ENCODE results near the gene INPP5E. TPM values are rescaled to one million over a fixed set of nuclear protein-coding genes. Genes with fewer than 3 reads are reported as not detected.

Gene INPP5E
- total RNA-seq, 1 donor from 2014 or later, result 35.2 TPM

DNA sequence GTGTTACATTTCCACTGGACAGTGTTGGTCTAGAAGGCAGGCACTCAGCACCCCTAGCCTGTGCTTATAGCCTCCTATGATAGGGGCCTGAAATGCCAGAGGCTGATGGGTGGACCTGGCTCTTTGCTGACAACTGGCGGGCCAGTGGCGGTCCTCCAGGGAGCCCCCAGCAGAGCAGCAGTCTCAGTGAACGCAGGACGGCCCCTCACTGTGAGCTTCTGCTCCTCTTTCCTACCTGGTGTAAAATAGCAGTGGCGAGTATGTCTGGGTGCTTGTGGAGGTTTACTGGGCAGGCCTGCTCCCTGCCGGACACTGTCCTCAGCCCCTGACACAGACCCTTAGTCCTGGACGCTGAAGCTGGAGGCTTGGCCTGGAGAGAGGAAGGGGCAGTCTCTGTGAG lies 46.5 kb upstream of the INPP5E start:
- no peak overlapping the region for H3K4me3 Mint-ChIP-seq (ENCODE audit: unreplicated experiment)
- no peak for DNase-seq
- H3K36me3 Mint-ChIP-seq (ENCODE audit: unreplicated experiment), result no peaks in the 10 kb centered on the region
- TF ChIP-seq, protein P1, sequence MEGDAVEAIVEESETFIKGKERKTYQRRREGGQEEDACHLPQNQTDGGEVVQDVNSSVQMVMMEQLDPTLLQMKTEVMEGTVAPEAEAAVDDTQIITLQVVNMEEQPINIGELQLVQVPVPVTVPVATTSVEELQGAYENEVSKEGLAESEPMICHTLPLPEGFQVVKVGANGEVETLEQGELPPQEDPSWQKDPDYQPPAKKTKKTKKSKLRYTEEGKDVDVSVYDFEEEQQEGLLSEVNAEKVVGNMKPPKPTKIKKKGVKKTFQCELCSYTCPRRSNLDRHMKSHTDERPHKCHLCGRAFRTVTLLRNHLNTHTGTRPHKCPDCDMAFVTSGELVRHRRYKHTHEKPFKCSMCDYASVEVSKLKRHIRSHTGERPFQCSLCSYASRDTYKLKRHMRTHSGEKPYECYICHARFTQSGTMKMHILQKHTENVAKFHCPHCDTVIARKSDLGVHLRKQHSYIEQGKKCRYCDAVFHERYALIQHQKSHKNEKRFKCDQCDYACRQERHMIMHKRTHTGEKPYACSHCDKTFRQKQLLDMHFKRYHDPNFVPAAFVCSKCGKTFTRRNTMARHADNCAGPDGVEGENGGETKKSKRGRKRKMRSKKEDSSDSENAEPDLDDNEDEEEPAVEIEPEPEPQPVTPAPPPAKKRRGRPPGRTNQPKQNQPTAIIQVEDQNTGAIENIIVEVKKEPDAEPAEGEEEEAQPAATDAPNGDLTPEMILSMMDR (IDR thresholded peaks at IDR 0.05; ENCODE audit: partially characterized antibody, unreplicated experiment), result no peak
- H3K27me3 Mint-ChIP-seq (ENCODE audit: unreplicated experiment), result peaks cover 2% of the 10 kb centered on the region
- H3K9me3 Mint-ChIP-seq (ENCODE audit: unreplicated experiment), result peaks cover 2% of the 10 kb centered on the region
- peak overlapping the region; percentile 66 for H3K27ac Mint-ChIP-seq (ENCODE audit: unreplicated experiment)
- peaks cover 10% of the 10 kb centered on the region for H3K4me1 Mint-ChIP-seq (ENCODE audit: low read depth, unreplicated experiment)

DNA sequence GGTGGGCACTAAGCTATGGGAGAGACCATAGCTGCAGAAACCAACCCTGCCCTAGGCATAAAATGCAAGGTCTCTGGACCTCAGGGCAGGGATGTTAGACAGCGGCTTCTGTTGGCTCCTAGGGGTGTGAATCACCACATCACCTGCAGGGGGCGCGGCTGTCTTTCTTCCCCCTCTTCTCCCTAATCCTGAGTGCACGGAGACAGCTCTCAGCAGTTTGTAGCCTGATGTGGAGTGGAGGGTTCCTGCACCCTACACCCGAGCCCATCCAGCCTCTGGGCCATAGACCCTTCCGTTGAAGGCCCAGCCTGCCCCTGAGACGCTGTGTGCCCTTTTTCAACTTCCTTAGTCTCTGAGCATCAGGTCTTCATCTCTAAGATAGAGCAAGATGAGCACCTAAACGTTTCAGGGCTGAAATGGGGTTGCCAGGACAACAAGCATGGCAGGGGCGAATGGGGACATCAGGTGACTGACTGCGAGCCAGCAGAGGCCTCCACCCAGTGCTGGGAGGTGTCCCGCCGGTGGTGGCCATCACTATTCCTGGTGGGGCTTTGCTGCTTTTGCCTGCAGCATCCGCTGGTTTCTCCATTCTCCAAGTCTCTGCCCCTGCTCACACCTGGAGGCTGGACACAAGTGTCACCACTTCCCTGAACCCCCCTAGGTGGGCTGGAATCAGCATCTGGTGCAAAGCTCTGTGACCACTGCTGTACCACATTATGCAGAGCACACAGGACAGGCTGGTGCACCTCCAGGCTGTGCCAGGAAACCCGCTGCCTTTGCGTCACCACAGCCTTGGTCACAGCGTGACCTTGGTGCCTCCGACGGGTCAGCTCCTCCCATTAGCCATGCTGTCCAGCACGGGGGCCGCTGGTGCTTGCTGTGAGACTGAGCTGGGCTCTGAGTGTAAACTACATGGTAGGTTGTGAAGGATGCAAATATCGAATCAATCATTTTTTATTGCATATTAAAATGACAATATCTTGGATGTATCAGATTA lies 45.7 kb upstream of the INPP5E start:
- peaks cover 2% of the 10 kb centered on the region for H3K9me3 Mint-ChIP-seq (ENCODE audit: unreplicated experiment)
- H3K4me1 Mint-ChIP-seq (ENCODE audit: low read depth, unreplicated experiment), result peaks cover 12% of the 10 kb centered on the region
- DNase-seq, result peak; percentile 91
- H3K27ac Mint-ChIP-seq (ENCODE audit: unreplicated experiment), result peak overlapping the region; percentile 43
- TF ChIP-seq, protein P1 (IDR thresholded peaks at IDR 0.05; ENCODE audit: partially characterized antibody, unreplicated experiment), result peak; percentile 95
- no peaks in the 10 kb centered on the region for H3K36me3 Mint-ChIP-seq (ENCODE audit: unreplicated experiment)
- H3K4me3 Mint-ChIP-seq (ENCODE audit: unreplicated experiment), result no peak overlapping the region
- peaks cover 2% of the 10 kb centered on the region for H3K27me3 Mint-ChIP-seq (ENCODE audit: unreplicated experiment)

DNA sequence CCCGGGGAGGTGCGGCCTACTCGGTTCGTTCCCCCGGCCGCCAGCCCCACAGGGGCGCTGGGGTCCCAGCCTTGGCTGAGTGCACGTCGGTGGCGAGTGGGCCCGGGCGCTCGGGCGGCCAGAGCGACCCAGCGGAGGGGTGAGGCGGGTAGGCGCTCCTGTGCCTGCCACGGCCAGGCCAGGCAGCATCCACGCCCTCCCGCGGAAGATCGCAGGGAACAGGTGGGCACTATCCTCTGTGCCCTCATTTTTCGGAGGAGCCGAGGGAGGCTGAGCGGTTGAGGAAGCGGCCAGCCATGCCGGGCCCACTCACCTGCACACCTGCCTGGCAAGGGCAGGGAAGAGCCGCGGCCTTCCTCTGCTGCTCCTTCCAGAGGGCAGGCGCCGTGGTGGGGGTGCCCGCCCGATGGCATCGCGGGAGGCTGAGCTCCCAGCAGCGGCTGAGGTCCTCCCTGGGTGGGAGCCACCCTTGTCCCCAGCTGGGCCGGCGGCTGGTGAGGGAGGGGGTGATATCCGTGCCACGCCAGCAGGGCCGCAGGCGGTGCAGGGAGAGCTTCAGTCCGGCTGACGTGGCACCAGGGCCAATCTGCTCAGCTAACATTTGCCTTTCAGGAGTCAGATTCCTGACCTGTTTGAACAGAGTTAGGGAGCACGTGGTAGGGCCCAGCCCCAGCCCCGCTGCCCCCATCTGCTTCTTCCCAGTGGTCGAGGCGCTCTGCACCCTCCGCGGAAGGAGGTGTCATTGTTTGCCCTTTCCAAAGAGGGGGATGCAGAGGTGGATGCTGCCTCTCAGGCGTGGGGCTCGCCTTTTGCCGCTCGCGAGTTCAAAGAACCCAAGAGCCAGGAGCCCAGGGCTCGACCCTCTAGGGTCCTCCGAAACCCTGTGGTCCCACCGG lies 44.8 kb upstream of the INPP5E start:
- no peak overlapping the region for H3K27ac Mint-ChIP-seq (ENCODE audit: unreplicated experiment)
- H3K4me3 Mint-ChIP-seq (ENCODE audit: unreplicated experiment), result no peak overlapping the region
- H3K27me3 Mint-ChIP-seq (ENCODE audit: unreplicated experiment), result peaks cover 2% of the 10 kb centered on the region
- H3K9me3 Mint-ChIP-seq (ENCODE audit: unreplicated experiment), result peaks cover 4% of the 10 kb centered on the region
- peaks cover 13% of the 10 kb centered on the region for H3K4me1 Mint-ChIP-seq (ENCODE audit: low read depth, unreplicated experiment)
- no peaks in the 10 kb centered on the region for H3K36me3 Mint-ChIP-seq (ENCODE audit: unreplicated experiment)
- TF ChIP-seq, protein P1 (IDR thresholded peaks at IDR 0.05; ENCODE audit: partially characterized antibody, unreplicated experiment), result no peak
- no peak for DNase-seq

DNA sequence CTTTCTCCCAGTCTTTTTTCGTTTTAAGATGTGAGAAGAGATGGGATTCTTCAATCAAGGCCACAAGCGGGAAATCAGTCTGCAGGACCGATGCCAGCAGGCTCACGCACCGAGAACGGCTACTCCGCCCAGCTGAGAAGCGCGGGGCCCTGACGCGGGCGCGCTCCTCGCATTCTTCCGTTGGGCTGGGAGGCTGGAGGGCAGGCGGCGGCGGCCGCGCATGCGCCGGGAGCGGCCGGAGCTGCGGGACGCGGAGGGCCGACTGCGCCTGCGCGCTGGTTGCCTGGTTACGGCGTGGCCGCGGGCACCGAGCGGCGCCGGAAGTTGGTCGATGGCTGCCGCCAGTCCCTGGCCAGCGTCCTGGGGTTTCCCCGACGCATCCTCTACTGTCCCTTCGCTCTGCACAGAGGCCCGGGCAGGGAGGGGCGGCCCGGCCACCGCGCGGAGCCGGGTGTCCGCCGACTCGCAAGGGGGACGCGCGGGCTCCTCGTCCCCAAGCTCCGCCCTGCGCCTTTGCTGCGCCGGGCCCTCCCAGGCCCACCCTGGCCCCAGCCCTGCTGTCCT lies 44.0 kb upstream of the INPP5E start:
- peaks cover 4% of the 10 kb centered on the region for H3K9me3 Mint-ChIP-seq (ENCODE audit: unreplicated experiment)
- peaks cover 13% of the 10 kb centered on the region for H3K4me1 Mint-ChIP-seq (ENCODE audit: low read depth, unreplicated experiment)
- peak; percentile 97 for DNase-seq
- H3K27me3 Mint-ChIP-seq (ENCODE audit: unreplicated experiment), result peaks cover 2% of the 10 kb centered on the region
- peak overlapping the region; percentile 77 for H3K4me3 Mint-ChIP-seq (ENCODE audit: unreplicated experiment)
- TF ChIP-seq, protein P1 (IDR thresholded peaks at IDR 0.05; ENCODE audit: partially characterized antibody, unreplicated experiment), result no peak
- peak overlapping the region; percentile 91 for H3K27ac Mint-ChIP-seq (ENCODE audit: unreplicated experiment)
- no peaks in the 10 kb centered on the region for H3K36me3 Mint-ChIP-seq (ENCODE audit: unreplicated experiment)
